RWPE1 (cell line): ENCODE measurements around the gene VPS8.
"Not testable (repeated sequence)": the region's sequence is repeated elsewhere in the genome, so short reads cannot be mapped to it uniquely, and the experiment has no call there.

Experiments
- CTCF ChIA-PET: fragments of 350-600 bp; sonication (Branson Sonifier 250); formaldehyde crosslinking; extraction: SDS; loops from one replicate; lab custom pipeline; 2021; lab: Yijun Ruan, JAX
- POLR2A ChIA-PET: fragments of 400-600 bp; formaldehyde crosslinking; extraction: SDS; loops from one replicate; lab custom pipeline; 2020; ENCODE audit warnings: antibody characterized with exemption; ENCODE audit not compliant: low non-redundant PET; lab: Yijun Ruan, JAX
- DNase-seq: peaks from one replicate; pipeline ENCODE4 v3.0.0; 2012; ENCODE audit warnings: low spot score
- H3K27ac ChIP-seq: fragments of 450-650 bp; 2 replicates; pipeline ENCODE4 v1.5.1; 2017
- CTCF ChIP-seq: fragments of 450-650 bp; conservative IDR thresholded peaks from 2 replicates; pipeline ENCODE4 v1.5.1; 2017; ENCODE audit warnings: low read depth, mild to moderate bottlenecking

The VPS8 gene

GRCh38 chr3:184889312-184889904, 77.4 kb downstream of the VPS8 start:
- CTCF ChIA-PET = no interaction called here
- H3K27ac ChIP-seq = no peak overlapping the region

DNA sequence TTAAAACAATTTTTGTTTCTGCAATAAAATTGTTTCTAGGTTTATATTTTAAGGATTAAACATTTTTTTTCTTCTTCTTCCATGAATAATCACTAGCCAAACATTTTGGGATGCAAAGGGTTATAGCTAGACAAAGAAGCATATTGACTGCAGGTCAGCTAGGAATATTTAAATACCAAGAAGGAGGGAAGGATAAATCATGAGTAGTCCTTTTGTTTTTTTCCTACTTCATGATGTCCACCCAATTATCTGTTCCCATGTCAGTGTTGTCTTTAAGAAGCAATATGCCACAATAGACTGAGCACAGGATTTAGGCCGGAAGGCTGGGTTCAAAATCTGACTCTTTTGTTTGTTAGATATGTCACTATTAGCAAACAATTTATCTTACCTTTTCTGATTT, 82.1 kb downstream of the VPS8 start:
- CTCF ChIA-PET = no interaction called here

More at GRCh38 chr3:184889312-184889904, 77.4 kb downstream of the VPS8 start:
- TF ChIP-seq CTCF = no peak
- DNase-seq = no peak
- POLR2A ChIA-PET = no interaction called here

DNA sequence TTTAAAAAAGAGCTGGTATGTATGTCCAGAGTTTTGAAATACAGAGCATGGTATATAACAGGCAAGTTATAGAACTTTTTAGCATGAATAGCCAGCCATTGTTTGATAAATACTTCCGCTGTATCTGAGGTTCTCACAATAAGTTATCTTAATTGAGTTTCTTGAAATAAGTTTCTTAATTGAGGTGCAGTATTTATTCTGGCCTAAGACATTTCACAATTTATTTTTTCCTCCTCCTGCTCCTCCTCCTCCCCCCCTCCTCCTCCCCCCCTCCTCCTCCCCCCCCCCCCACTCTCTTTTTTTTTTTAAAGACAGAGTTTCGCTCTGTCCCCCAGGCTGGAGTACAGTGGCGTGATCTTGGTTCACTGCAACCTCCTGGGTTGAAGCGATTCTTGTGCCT, 83.4 kb downstream of the VPS8 start:
- ChIA-PET POLR2A (no interaction called here), CTCF (interaction anchor here (0.6 kb wide), 1 partner anchor 10 kb away, joined by 4 read pairs; no protein-coding TSS in a partner anchor)
- no peak overlapping the region for H3K27ac ChIP-seq
- DNase-seq = no peak
- no peak for TF ChIP-seq CTCF

More for the DNA sequence above, 82.1 kb downstream of the VPS8 start:
- H3K27ac ChIP-seq = no peak overlapping the region
- POLR2A ChIA-PET = no interaction called here
- no peak for DNase-seq
- TF ChIP-seq CTCF = no peak

DNA sequence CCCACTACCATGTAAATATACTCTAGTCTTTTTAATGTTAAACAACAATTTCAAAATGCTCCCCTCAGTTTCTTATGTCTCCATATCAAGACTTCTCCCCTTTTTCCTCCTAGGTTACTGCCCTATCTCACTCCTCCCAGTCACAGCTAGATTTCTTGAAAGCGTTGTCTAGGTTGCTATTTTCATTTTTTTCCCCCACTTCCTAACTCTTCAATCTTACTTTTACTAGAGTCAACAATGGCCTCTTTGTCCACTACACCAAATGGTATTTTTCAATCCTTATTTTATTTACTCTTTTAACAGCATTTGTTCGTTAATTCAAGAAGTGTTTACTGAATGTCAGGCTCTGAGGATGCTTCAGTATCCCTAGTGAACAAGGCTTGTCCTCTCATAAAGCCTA, 84.4 kb downstream of the VPS8 start:
- DNase-seq = no peak
- no peak for TF ChIP-seq CTCF
- ChIA-PET POLR2A (no interaction called here), CTCF (no interaction called here)
- H3K27ac ChIP-seq = no peak overlapping the region

GRCh38 chr3:184899953-184900595, 88.1 kb downstream of the VPS8 start:
- ChIA-PET CTCF (no interaction called here), POLR2A (no interaction called here)
- no peak for TF ChIP-seq CTCF
- no peak overlapping the region for H3K27ac ChIP-seq
- DNase-seq = no peak

DNA sequence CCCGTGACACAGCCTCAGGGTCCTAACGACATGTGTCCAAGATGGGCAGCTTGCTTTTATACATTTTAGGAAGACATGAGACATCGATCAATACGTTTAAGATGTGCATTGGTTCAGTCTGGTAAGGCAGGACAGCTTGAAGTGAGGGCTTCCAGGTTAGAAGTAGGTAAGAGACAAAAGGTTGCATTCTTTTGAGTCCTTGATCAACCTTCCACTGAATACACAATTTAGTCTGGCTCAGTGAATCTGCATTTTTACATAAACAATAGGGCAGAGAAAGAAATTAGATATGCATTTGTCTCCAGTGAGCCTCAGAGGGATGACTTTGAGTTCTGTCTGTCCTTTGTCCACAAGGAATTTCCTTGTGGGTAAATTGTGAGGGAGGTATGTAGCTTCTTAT, 95.1 kb downstream of the VPS8 start:
- H3K27ac ChIP-seq, POLR2A ChIA-PET, DNase-seq, CTCF ChIA-PET: not testable (repeated sequence)
